Fibroblast of lung (primary cell): ENCODE measurements around the gene GINS1. TPM values are rescaled to one million over a fixed set of nuclear protein-coding genes. Genes with fewer than 3 reads are reported as not detected.

Experiments used
- DNase-seq, 2 donors: peaks; one replicate each; pipeline versions ENCODE4 v3.0.0 to v3.0.0-alpha.2; 2010; ENCODE audit warnings: low read depth in 2 of 2
- H2AFZ ChIP-seq: 2 replicates; pipeline ENCODE4 v1.5.1; 2012; ENCODE audit warnings: low read length, control low read depth, inconsistent platforms
- H3K27ac ChIP-seq: 2 replicates; pipeline ENCODE4 v1.5.1; 2011; ENCODE audit warnings: low read length, control low read depth; ENCODE audit not compliant: insufficient read depth
- H3K27me3 ChIP-seq: 2 replicates; pipeline ENCODE4 v1.5.1; 2011; ENCODE audit warnings: mild to moderate bottlenecking, low read length; ENCODE audit not compliant: control insufficient read depth, insufficient read depth
- H3K36me3 ChIP-seq: 2 replicates; pipeline ENCODE4 v1.5.1; 2011; ENCODE audit warnings: low read length; ENCODE audit not compliant: control insufficient read depth, insufficient read depth
- H3K4me1 ChIP-seq: 2 replicates; pipeline ENCODE4 v1.5.1; 2011; ENCODE audit warnings: low read length; ENCODE audit not compliant: control insufficient read depth, insufficient read depth; ENCODE audit errors: extremely low read depth
- H3K4me2 ChIP-seq: 2 replicates; pipeline ENCODE4 v1.5.1; 2011; ENCODE audit warnings: low read length, control low read depth; ENCODE audit not compliant: insufficient read depth; ENCODE audit errors: extremely low read depth
- H3K4me3 ChIP-seq, 4 experiments: fragments of 200-600 bp in 1 of 4; sonication (generic) in 1 of 4; replicated peaks in 1 of 4; 2 replicates each; pipeline ENCODE4 v1.5.1; 2011 to 2016; ENCODE audit warnings: low read length in 4 of 4, low read depth in 3 of 4, mild to moderate bottlenecking in 3 of 4, control low read depth in 2 of 4, inconsistent platforms in 1 of 4, mixed read lengths in 1 of 4; ENCODE audit not compliant: insufficient read depth in 1 of 4; ENCODE audit errors: control extremely low read depth in 1 of 4
- H3K79me2 ChIP-seq: 2 replicates; pipeline ENCODE4 v1.5.1; 2012; ENCODE audit warnings: mild to moderate bottlenecking, low read length, inconsistent platforms; ENCODE audit not compliant: control insufficient read depth, insufficient read depth
- H3K9ac ChIP-seq: 2 replicates; pipeline ENCODE4 v1.5.1; 2011; ENCODE audit warnings: mild to moderate bottlenecking, low read length, control low read depth; ENCODE audit not compliant: insufficient read depth
- H3K9me3 ChIP-seq: 2 replicates; pipeline ENCODE4 v1.5.1; 2012; ENCODE audit warnings: low read depth, low read length; ENCODE audit not compliant: control insufficient read depth, insufficient read depth
- H4K20me1 ChIP-seq: 2 replicates; pipeline ENCODE4 v1.5.1; 2011; ENCODE audit warnings: low read length; ENCODE audit not compliant: control insufficient read depth, insufficient read depth; ENCODE audit errors: extremely low read depth
- CTCF ChIP-seq, 2 donors: IDR thresholded peaks in 1 of 2; conservative IDR thresholded peaks in 1 of 2; 1 replicate in 1 of 2; 2 replicates in 1 of 2; pipeline ENCODE4 v1.5.1; 2011 to 2012; ENCODE audit warnings: low read length in 2 of 2, control low read depth in 1 of 2, inconsistent platforms in 1 of 2, low read depth in 1 of 2, mild to moderate bottlenecking in 1 of 2
- EZH2 ChIP-seq: IDR thresholded peaks from 2 replicates; pipeline ENCODE4 v1.5.1; 2012; ENCODE audit warnings: low read length, control low read depth, mild to moderate bottlenecking; ENCODE audit errors: missing control alignments
- polyA minus RNA-seq: library from RNA; depleted of rRNA, polyadenylated mRNA; stranded (reverse); fragments of >200 nt; gene quantifications from 2 replicates; pipeline ENCODE4 v1.2.3, GENCODE V29; 2011; ENCODE audit warnings: low replicate concordance
- polyA plus RNA-seq, 2 donors: library from polyadenylated mRNA; depleted of rRNA in 1 of 2; stranded (reverse) in 1 of 2; unstranded in 1 of 2; fragments of >200 nt; gene quantifications; 2 replicates each; pipeline ENCODE4 v1.2.1, GENCODE V29; 2011 to 2012; ENCODE audit warnings: missing spikeins in 1 of 2
- total RNA-seq: library from RNA; depleted of rRNA; stranded (reverse); fragments of >200 nt; gene quantifications from 2 replicates; pipeline ENCODE4 v1.2.1, GENCODE V29; 2014

The GINS1 gene
- 1.3 and 3.0 TPM in 2 replicates for total RNA-seq
- 5.6 and 13.5 TPM in 2 replicates for polyA plus RNA-seq
- 3.5 and 9.7 TPM in 2 replicates for polyA plus RNA-seq (2012)
- 1.7 and 4.6 TPM in 2 replicates for polyA minus RNA-seq

- H3K4me2 ChIP-seq: peak within 1 kb of the TSS; percentile 81
- peaks cover 5% of the 10 kb centered on the region for H3K4me1 ChIP-seq
- H3K4me3 ChIP-seq: peak within 1 kb of the TSS; percentile 83 to 93 (median 84)
- H2AFZ ChIP-seq: peak within 1 kb of the TSS; percentile 95
- H3K27ac ChIP-seq: peak within 1 kb of the TSS; percentile 86
- H3K36me3 ChIP-seq: no peaks in the 10 kb centered on the region
- H3K79me2 ChIP-seq: peaks cover 30% of the 10 kb centered on the region
- no peak for TF ChIP-seq EZH2
- no peak for TF ChIP-seq CTCF (conservative IDR thresholded peaks at IDR 0.05 in 1 of 2, IDR thresholded peaks at IDR 0.05 in 1 of 2; ENCODE audit: low read depth in 1 of 2, low read length in 2 of 2)
- no peaks in the 10 kb centered on the region for H3K9me3 ChIP-seq
- peak within 1 kb of the TSS; percentile 84 for H3K9ac ChIP-seq
- no peaks in the 10 kb centered on the region for H4K20me1 ChIP-seq
- no peaks in the 10 kb centered on the region for H3K27me3 ChIP-seq
- DNase-seq: peak; percentile 85 to 90
Measured at GRCh38 chr20:25407311-25408169, at the start of gene GINS1. TSS of gene GINS1 (plus strand) at chr20:25407673. CDS start at chr20:25407821, 148 bp downstream.

- DNase-seq: peak; percentile 33 to 86
- H3K27ac ChIP-seq: peak overlapping the region; percentile 30
Measured at GRCh38 chr20:25360631-25361286, 46.7 kb upstream of the GINS1 start.

More at GRCh38 chr20:25360631-25361286, 46.7 kb upstream of the GINS1 start:
- no peaks in the 10 kb centered on the region for H4K20me1 ChIP-seq
- no peak overlapping the region for H3K4me3 ChIP-seq
- no peak overlapping the region for H2AFZ ChIP-seq
- H3K9ac ChIP-seq: no peak overlapping the region
- H3K4me2 ChIP-seq: no peak overlapping the region
- H3K4me1 ChIP-seq: peaks cover 2% of the 10 kb centered on the region
- H3K79me2 ChIP-seq: peaks cover 47% of the 10 kb centered on the region
- H3K9me3 ChIP-seq: no peaks in the 10 kb centered on the region
- no peak for TF ChIP-seq EZH2
- TF ChIP-seq CTCF (conservative IDR thresholded peaks at IDR 0.05 in 1 of 2, IDR thresholded peaks at IDR 0.05 in 1 of 2; ENCODE audit: low read depth in 1 of 2, low read length in 2 of 2): no peak
- H3K36me3 ChIP-seq: no peaks in the 10 kb centered on the region
- H3K27me3 ChIP-seq: no peaks in the 10 kb centered on the region
